NCI-H2227 (cell line): ENCODE measurements around the gene TMC4.

Experiments used
- DNase-seq: peaks from one replicate; lab custom pipeline; 2025; ENCODE audit not compliant: unreplicated experiment; lab: John Stamatoyannopoulos, UW

TMC4 gene

GRCh38 chr19:54156490-54156889, 16.5 kb downstream of the TMC4 start:
- DNase-seq, result no peak

GRCh38 chr19:54155694-54156093, 17.3 kb downstream of the TMC4 start:
- DNase-seq, result no peak

- DNase-seq, result no peak
Observed at GRCh38 chr19:54154603-54155345, 18.2 kb downstream of the TMC4 start.

- DNase-seq, result no peak
Observed at GRCh38 chr19:54153731-54154326, 19.1 kb downstream of the TMC4 start.

- no peak for DNase-seq
Observed at GRCh38 chr19:54152878-54153524, 20.0 kb downstream of the TMC4 start.

DNA sequence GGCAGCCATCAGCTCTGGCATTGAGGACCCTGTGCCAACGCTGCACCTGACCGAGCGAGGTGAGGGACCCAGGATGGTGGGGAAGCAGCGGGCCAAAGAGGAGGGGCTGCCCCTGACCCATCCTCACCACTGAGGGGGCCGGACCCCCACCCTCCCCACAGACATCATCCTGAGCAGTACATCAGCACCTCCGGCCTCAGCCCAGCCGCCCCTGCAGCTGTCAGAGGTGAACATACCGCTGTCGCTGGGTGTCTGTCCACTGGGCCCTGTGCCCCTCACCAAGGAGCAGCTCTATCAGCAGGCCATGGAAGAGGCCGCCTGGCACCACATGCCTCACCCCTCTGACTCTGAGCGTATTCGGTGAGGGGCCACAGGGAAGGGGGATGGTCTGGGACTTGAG, 20.7 kb downstream of the TMC4 start:
- no peak for DNase-seq

DNA sequence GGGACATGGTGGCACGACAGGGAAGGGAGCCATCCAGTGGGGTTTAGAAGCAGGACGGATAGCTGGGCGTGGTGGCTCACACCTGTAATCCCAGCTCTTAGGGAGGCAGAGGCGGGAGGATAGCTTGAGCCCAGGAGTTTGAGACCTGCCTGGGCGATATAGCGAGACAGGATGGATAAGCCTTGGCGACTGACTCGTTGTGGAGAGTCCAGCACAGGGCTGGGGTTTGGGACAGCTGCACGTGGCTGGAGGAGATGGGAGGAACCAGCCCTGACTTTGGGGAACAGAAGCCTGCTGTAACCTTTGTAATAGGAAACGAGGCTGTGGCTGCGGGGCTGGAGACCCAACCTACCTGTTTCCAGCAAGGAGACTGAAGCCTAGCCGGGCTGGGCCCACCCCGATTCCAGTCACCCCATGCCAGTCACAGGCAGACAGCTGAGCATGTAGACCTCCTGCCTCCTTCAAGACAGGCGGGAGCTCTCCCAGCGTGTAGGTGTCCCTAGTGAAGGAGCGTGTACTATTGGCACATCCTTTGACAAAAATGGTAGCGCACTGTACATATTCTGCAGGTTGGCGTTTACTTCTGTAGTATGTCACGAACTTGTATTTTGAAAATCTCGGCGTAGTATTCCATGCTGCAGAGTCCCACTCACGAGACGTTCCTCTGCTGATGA, 21.5 kb downstream of the TMC4 start:
- no peak for DNase-seq

- DNase-seq, result no peak
Observed at GRCh38 chr19:54149021-54149812, 23.7 kb downstream of the TMC4 start.

DNA sequence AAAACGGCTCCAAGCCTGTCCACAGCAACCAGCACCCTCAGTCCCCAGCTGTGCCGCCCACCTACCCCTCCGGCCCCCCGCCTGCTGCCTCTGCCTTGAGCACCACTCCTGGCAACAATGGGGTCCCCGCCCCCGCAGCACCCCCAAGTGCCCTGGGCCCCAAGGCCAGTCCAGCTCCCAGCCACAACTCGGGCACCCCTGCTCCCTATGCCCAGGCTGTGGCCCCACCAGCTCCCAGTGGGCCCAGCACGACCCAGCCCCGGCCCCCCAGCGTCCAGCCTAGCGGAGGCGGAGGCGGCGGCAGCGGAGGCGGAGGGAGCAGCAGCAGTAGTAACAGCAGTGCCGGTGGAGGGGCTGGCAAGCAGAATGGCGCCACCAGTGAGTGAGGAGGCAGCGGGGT, 24.8 kb downstream of the TMC4 start:
- peak; percentile 71 for DNase-seq

- peak; percentile 87 for DNase-seq
Observed at GRCh38 chr19:54147676-54148075, 25.3 kb downstream of the TMC4 start.

GRCh38 chr19:54145541-54146158, 27.3 kb downstream of the TMC4 start:
- DNase-seq, result no peak

DNA sequence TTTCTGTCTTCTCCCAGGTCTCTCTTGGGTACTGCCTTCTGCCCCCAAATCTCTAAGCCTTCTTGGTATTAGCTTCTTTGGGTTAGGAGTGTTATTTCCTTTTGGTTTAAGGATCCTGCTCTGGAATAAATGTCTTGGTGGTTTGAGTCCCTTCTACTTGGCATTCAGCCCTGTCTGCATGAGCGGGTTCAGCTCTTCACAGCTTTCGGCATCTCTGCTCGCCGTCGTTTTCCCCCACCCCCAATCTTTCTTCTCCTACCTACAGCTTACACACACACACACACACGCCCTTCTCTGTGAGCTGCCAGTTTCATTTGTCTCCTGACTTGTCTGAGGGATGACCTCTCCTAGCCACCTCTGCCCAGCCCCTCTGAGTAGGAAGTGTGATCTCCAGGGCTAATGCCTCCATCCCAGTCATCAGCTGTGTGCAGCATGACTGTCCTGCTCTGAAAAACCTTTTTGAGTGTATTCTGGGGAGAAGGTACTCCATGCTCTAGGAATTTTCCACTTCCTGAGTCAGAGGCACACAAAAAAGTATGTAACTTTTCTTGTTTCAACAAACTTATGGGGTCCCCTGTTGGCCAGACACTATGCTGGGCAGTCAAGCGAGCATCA, 30.7 kb downstream of the TMC4 start:
- no peak for DNase-seq

DNA sequence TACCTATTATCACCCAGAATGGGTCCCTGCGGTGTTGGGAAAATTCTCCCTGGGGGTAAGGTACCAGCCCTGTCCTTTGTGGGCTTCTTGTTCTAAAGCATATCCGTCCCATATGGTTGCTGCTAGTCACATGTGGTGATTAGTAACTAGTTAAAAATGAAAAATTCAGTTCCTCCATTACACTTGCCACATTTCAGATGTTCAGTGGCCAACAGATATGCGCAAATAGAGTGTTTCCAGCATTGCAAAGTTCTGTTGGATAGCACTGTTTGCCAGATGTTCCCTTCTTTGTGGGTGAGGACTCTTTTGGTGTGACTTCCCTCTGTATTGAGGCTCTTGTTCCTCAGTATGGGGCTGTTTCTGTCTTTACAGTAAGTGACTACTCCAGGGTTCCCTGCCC, 31.6 kb downstream of the TMC4 start:
- no peak for DNase-seq

GRCh38 chr19:54138489-54139256, 34.3 kb downstream of the TMC4 start:
- DNase-seq, result no peak

- DNase-seq, result peak; percentile 67
Observed at GRCh38 chr19:54137699-54138488, 35.1 kb downstream of the TMC4 start, which contains the start of gene CNOT3. Gene CNOT3 (plus strand): TSS chr19:54137762. CDS start chr19:54142979, 5,217 bp downstream.

DNA sequence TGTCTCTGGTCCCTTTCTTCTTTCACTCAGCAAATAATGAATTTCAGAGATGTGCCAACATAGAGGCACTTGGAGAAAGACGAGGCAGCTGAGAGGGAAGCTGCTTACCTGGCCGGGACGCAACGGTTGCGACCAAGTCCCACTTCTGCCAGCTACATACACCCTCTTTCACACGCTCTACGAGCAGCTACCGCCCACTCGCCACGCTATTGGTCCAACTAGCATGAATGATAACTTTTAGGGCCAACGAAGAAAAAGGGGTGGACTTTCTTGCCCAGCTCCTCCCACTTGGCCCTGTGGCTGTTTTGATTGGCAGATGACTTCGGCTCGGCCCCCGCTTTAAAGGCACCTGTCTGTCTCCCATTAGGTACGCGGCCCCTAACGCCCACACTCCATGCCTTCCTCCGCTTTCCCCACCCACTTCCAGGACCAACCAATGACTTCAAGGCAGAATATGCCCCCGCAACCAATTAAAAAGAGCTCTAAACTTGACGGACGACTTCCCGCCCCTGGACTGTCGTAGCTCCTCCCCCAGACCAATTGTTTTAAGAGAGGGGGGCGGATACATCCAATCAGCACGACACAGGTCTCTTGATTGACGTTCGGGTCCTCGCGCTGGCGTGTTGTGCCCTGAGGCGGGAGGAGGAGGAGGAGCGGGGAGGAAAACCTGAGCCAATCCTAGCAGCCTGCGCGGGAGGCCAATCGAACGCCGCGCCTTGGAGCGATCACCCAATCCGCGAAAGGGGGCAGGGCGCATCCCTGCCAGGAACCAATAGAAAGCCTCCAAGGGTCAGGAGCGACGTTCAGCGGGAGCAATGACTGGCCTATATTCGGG, 35.9 kb downstream of the TMC4 start:
- DNase-seq, result peak; percentile 100

GRCh38 chr19:54136086-54136863, 36.7 kb downstream of the TMC4 start:
- DNase-seq, result peak; percentile 76
